ENCODE results near the gene CHRNA1.

Gene CHRNA1

GRCh38 chr2:174764280-174765255 lies at the start of gene CHRNA1:
Gene CHRNA1 (minus strand): TSS chr2:174764472. CDS start chr2:174764394, 78 bp downstream.
- peak; percentile 63 for DNase-seq

GRCh38 chr2:174812037-174812436 lies 47.8 kb upstream of the CHRNA1 start:
- no peak for DNase-seq

GRCh38 chr2:174807931-174808330 lies 43.7 kb upstream of the CHRNA1 start:
- DNase-seq, result no peak

- DNase-seq, result no peak
Observed at GRCh38 chr2:174805803-174806202, 41.5 kb upstream of the CHRNA1 start.

GRCh38 chr2:174802459-174802858 lies 38.2 kb upstream of the CHRNA1 start:
- DNase-seq, result no peak

GRCh38 chr2:174800436-174801205 lies 36.3 kb upstream of the CHRNA1 start:
- no peak for DNase-seq

GRCh38 chr2:174798801-174799200 lies 34.5 kb upstream of the CHRNA1 start:
- DNase-seq, result no peak

- no peak for DNase-seq
Observed at GRCh38 chr2:174797781-174798276, 33.6 kb upstream of the CHRNA1 start.

- no peak for DNase-seq
Observed at GRCh38 chr2:174796319-174796771, 32.1 kb upstream of the CHRNA1 start.

- DNase-seq, result no peak
Observed at GRCh38 chr2:174794851-174795374, 30.6 kb upstream of the CHRNA1 start.

GRCh38 chr2:174792309-174793025 lies 28.2 kb upstream of the CHRNA1 start:
- no peak for DNase-seq

GRCh38 chr2:174791746-174792280 lies 27.5 kb upstream of the CHRNA1 start:
- DNase-seq, result no peak

GRCh38 chr2:174791020-174791419 lies 26.7 kb upstream of the CHRNA1 start:
- DNase-seq, result no peak

- DNase-seq, result no peak
Observed at GRCh38 chr2:174789001-174789400, 24.7 kb upstream of the CHRNA1 start.

GRCh38 chr2:174788291-174788929 lies 24.1 kb upstream of the CHRNA1 start:
- no peak for DNase-seq

- DNase-seq, result no peak
Observed at GRCh38 chr2:174787487-174788205, 23.4 kb upstream of the CHRNA1 start.

- no peak for DNase-seq
Observed at GRCh38 chr2:174786066-174786725, 21.9 kb upstream of the CHRNA1 start.

- no peak for DNase-seq
Observed at GRCh38 chr2:174785481-174785880, 21.2 kb upstream of the CHRNA1 start.

GRCh38 chr2:174784909-174785308 lies 20.6 kb upstream of the CHRNA1 start:
- DNase-seq, result no peak

- DNase-seq, result no peak
Observed at GRCh38 chr2:174784316-174784715, 20.0 kb upstream of the CHRNA1 start.
